Fibroblast of the aortic adventitia (primary cell): ENCODE data around the gene AAK1. TPM values are rescaled to one million over a fixed set of nuclear protein-coding genes. Genes with fewer than 3 reads are reported as not detected.
A peak's percentile ranks its signal among the peaks of the same experiment; 100 is the strongest.
"Not testable (repeated sequence)": the region's sequence is repeated elsewhere in the genome, so short reads cannot be mapped to it uniquely, and the experiment has no call there.

Experiments used
- DNase-seq: peaks from one replicate; pipeline ENCODE4 v3.0.0-alpha.2; 2010; ENCODE audit warnings: low read depth
- H3K4me3 ChIP-seq: 2 replicates; pipeline ENCODE4 v1.5.1; 2011; ENCODE audit warnings: low read depth, mild to moderate bottlenecking, control low read depth, low read length, moderate library complexity
- total RNA-seq: library from RNA; depleted of rRNA; stranded (reverse); fragments of >200 nt; gene quantifications from 2 replicates; pipeline ENCODE4 v1.2.3, GENCODE V29; 2012; ENCODE audit warnings: low replicate concordance
- TF ChIP-seq, protein P1 (sequence below): IDR thresholded peaks from 2 replicates; pipeline ENCODE4 v1.5.1; 2011; ENCODE audit warnings: mild to moderate bottlenecking, low read length, control low read depth, inconsistent platforms; ENCODE audit not compliant: insufficient read depth

AAK1 gene
- total RNA-seq, 1 donor = 82.6 TPM

DNA sequence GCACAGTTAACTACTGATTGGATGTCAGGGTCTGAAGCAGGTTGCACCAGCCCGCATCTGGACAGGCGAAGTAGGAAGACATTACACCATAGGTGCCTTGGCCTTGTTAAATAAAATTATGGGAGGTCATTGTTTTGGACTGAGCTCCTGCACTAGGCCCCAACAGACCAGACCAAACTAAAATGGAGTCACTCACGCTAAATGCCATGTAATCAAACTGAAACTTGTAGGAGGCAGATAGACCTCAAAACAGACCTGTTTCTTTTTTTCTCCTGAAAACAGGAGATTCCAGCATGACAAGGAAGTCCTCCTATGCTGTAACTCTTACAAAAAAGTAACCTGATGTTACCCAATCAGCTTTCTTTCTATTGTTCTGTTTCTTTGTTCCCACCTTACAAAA, 190.9 kb downstream of the AAK1 start:
- TF ChIP-seq, protein P1, sequence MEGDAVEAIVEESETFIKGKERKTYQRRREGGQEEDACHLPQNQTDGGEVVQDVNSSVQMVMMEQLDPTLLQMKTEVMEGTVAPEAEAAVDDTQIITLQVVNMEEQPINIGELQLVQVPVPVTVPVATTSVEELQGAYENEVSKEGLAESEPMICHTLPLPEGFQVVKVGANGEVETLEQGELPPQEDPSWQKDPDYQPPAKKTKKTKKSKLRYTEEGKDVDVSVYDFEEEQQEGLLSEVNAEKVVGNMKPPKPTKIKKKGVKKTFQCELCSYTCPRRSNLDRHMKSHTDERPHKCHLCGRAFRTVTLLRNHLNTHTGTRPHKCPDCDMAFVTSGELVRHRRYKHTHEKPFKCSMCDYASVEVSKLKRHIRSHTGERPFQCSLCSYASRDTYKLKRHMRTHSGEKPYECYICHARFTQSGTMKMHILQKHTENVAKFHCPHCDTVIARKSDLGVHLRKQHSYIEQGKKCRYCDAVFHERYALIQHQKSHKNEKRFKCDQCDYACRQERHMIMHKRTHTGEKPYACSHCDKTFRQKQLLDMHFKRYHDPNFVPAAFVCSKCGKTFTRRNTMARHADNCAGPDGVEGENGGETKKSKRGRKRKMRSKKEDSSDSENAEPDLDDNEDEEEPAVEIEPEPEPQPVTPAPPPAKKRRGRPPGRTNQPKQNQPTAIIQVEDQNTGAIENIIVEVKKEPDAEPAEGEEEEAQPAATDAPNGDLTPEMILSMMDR = no peak
- DNase-seq = no peak
- no peak overlapping the region for H3K4me3 ChIP-seq

DNA sequence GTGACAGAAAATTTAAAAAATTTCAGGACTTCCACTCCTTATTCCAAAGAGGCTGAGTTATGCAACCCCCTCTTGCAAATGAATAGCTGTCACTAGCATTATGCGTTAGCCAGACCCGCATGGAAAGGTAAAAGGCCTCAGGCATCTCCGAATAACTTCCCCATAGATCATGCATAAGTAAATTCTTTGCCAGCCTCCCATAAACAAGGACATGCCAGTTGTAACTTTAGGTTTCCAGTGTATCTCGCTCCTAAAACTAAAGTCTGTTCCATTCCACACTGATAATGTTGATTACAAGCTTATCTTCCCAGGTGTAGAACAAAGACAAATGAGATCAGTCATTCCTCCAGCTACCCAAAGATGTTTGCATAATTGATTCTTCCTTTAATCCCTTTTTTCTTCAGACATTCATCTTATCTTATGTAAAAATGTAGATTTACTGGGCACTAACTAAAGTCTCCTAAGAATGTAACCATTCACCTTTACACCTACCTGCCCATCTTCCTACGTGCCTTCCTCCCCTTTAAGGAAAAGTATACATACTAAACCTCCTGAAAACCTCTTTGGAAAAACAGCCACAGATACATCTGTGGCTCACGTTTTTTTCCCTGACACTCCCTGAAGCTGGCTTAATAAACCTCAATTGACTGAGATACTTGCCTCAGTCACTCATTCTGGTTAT, 192.7 kb downstream of the AAK1 start:
- TF ChIP-seq, protein P1 = no peak
- H3K4me3 ChIP-seq = no peak overlapping the region
- no peak for DNase-seq

- no peak overlapping the region for H3K4me3 ChIP-seq
- peak; percentile 48 for DNase-seq
- TF ChIP-seq, protein P1 = no peak
Measured at GRCh38 chr2:69449906-69450305, 193.6 kb downstream of the AAK1 start.

DNA sequence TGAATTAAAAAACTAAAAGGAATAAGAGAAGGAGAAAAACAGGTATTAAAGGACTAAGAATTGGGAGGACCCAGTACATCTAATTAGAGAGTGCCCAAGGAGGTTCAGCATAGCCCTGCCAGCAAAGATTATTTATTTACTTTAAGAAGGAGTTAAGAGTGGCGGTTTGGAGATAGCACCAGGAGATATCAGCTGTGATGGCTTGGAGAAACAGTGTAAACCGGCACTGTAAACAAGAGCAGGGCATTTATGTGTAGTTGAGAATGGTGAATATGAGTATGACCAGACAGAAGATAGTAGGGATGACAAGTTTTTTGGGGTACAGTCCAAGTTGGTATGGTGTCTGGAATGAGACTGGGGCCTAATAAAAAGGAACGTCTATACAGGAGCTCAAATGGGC, 199.9 kb downstream of the AAK1 start:
- DNase-seq, H3K4me3 ChIP-seq: not testable (repeated sequence)

- DNase-seq, H3K4me3 ChIP-seq: not testable (repeated sequence)
Measured at GRCh38 chr2:69439499-69439898, 204.0 kb downstream of the AAK1 start.

GRCh38 chr2:69438580-69438979, 205.0 kb downstream of the AAK1 start:
- DNase-seq = no peak
- no peak overlapping the region for H3K4me3 ChIP-seq
- TF ChIP-seq, protein P1 = no peak

- peak overlapping the region; percentile 88 for H3K4me3 ChIP-seq
- no peak for DNase-seq
Measured at GRCh38 chr2:69437751-69438154, 205.8 kb downstream of the AAK1 start.

More at GRCh38 chr2:69437751-69438154, 205.8 kb downstream of the AAK1 start:
- TF ChIP-seq, protein P1 = no peak
